ENCODE data around the gene NCOR2.

The NCOR2 gene

GRCh38 chr12:124573839-124574786 is 6.7 kb upstream of the NCOR2 start:
- DNase-seq: no peak

GRCh38 chr12:124571556-124571955 is 4.1 kb upstream of the NCOR2 start:
- no peak for DNase-seq

- no peak for DNase-seq
These were observed 3.4 kb upstream of the NCOR2 start for GRCh38 chr12:124570810-124571209.

- no peak for DNase-seq
These were observed 2.1 kb upstream of the NCOR2 start for GRCh38 chr12:124569375-124570148.

- no peak for DNase-seq
These were observed 1.3 kb upstream of the NCOR2 start for GRCh38 chr12:124568431-124569374.

- DNase-seq: peak; percentile 83
These were observed 411 bp upstream of the NCOR2 start for GRCh38 chr12:124567673-124568373.

GRCh38 chr12:124566161-124566996 is 1.0 kb downstream of the NCOR2 start:
- peak; percentile 73 for DNase-seq

- DNase-seq: no peak
These were observed 1.7 kb downstream of the NCOR2 start for GRCh38 chr12:124565656-124566160.

- peak; percentile 22 for DNase-seq
These were observed 2.4 kb downstream of the NCOR2 start for GRCh38 chr12:124564971-124565491.

GRCh38 chr12:124564232-124564958 is 3.0 kb downstream of the NCOR2 start:
- no peak for DNase-seq

- DNase-seq: no peak
These were observed 3.6 kb downstream of the NCOR2 start for GRCh38 chr12:124563809-124564208.

GRCh38 chr12:124563401-124563800 is 4.0 kb downstream of the NCOR2 start:
- no peak for DNase-seq

- DNase-seq: no peak
These were observed 4.6 kb downstream of the NCOR2 start for GRCh38 chr12:124562796-124563181.

GRCh38 chr12:124562018-124562795 is 5.2 kb downstream of the NCOR2 start:
- DNase-seq: no peak

- no peak for DNase-seq
These were observed 6.2 kb downstream of the NCOR2 start for GRCh38 chr12:124561231-124561630.

- DNase-seq: no peak
These were observed 7.1 kb downstream of the NCOR2 start for GRCh38 chr12:124560146-124560890.

- no peak for DNase-seq
These were observed 8.0 kb downstream of the NCOR2 start for GRCh38 chr12:124559182-124560017.

All from activated naive CD4-positive, alpha-beta T cell treated with Interleukin-2 at 50 U/mL for 16 hours (primary cell).